NT2/D1 (cell line): ENCODE results near the gene KNCN.

Experiments
- DNase-seq: peaks from one replicate; pipeline ENCODE4 v3.0.0-alpha.2; 2011; ENCODE audit warnings: low read depth, low spot score
- H3K27me3 ChIP-seq: 2 replicates; pipeline ENCODE4 v1.6.0; 2011; ENCODE audit warnings: mild to moderate bottlenecking; ENCODE audit not compliant: insufficient read length, insufficient read depth
- H3K36me3 ChIP-seq: 2 replicates; pipeline ENCODE4 v1.6.1; 2011; ENCODE audit warnings: mild to moderate bottlenecking, low read length, mixed read lengths; ENCODE audit not compliant: insufficient read depth, insufficient read length
- H3K4me1 ChIP-seq: 2 replicates; pipeline ENCODE4 v1.5.1; 2011; ENCODE audit not compliant: insufficient read depth, insufficient read length
- H3K4me3 ChIP-seq: 2 replicates; pipeline ENCODE4 v1.5.1; 2011; ENCODE audit warnings: low read depth; ENCODE audit not compliant: insufficient read length
- H3K9ac ChIP-seq: 2 replicates; pipeline ENCODE4 v1.6.0; 2011; ENCODE audit warnings: low read depth; ENCODE audit not compliant: insufficient read length
- H3K9me3 ChIP-seq: 2 replicates; pipeline ENCODE4 v1.5.1; 2011; ENCODE audit warnings: mild to moderate bottlenecking, low read length; ENCODE audit not compliant: insufficient read depth
- SUZ12 ChIP-seq: IDR thresholded peaks from 2 replicates; pipeline ENCODE4 v1.6.1; 2011; ENCODE audit not compliant: insufficient read length, insufficient read depth; ENCODE audit errors: extremely low read depth
- YY1 ChIP-seq: IDR thresholded peaks from 2 replicates; pipeline ENCODE4 v1.6.1; 2011; ENCODE audit not compliant: insufficient read length, insufficient read depth
- ZNF274 ChIP-seq: IDR thresholded peaks from 2 replicates; pipeline ENCODE4 v1.6.1; 2011; ENCODE audit warnings: mild to moderate bottlenecking, low read depth, low read length

KNCN gene

GRCh38 chr1:46495778-46496177 lies 55.7 kb downstream of the KNCN start:
- H3K4me1 ChIP-seq: peaks cover 4% of the 10 kb centered on the region
- H3K4me3 ChIP-seq: no peak overlapping the region
- TF ChIP-seq YY1 (no peak), SUZ12 (no peak), ZNF274 (no peak)
- peaks cover 80% of the 10 kb centered on the region for H3K27me3 ChIP-seq
- H3K36me3 ChIP-seq: no peaks in the 10 kb centered on the region
- no peak for DNase-seq
- no peak overlapping the region for H3K9ac ChIP-seq
- no peaks in the 10 kb centered on the region for H3K9me3 ChIP-seq
